Endothelial cell of umbilical vein (primary cell): Measurements from ENCODE around the gene CADPS. TPM values are rescaled to one million over a fixed set of nuclear protein-coding genes. Genes with fewer than 3 reads are reported as not detected.

ENCODE experiments used
- BruUV-seq: library from RNA; stranded (reverse); fragments of 400-500 nt; replicated peaks from 2 replicates; lab custom pipeline; 2021; lab: Mats Ljungman, UMichigan
- CTCF ChIA-PET: fragments of 300-600, 350-600 bp; sonication (Branson Sonifier 250); formaldehyde crosslinking; loops from one replicate; lab custom pipeline; 2021; ENCODE audit warnings: antibody characterized with exemption, inconsistent platforms; lab: Charles Lee
- POLR2A ChIA-PET: fragments of 300-600, 350-600 bp; sonication (Branson Sonifier 250); formaldehyde crosslinking; loops from one replicate; lab custom pipeline; 2021; ENCODE audit warnings: antibody characterized with exemption, inconsistent platforms; lab: Charles Lee
- DNase-seq: peaks from one replicate; pipeline ENCODE4 v3.0.0-alpha.2; 2011; ENCODE audit warnings: low read depth, low spot score
- FAIRE-seq: peaks from 2 replicates; lab custom pipeline; 2011; peaks lifted over from hg19 to GRCh38; lab: Jason Lieb, UNC
- H2AFZ ChIP-seq: 2 replicates; pipeline ENCODE4 v1.6.0; 2012; ENCODE audit warnings: low read depth, low read length, control low read depth, inconsistent platforms
- H3K27ac ChIP-seq: 2 replicates; pipeline ENCODE4 v1.5.1; 2011; ENCODE audit warnings: low read depth, mild to moderate bottlenecking, control low read depth, low read length, moderate library complexity; ENCODE audit not compliant: insufficient read depth
- H3K27me3 ChIP-seq, 2 experiments: 2 replicates each; pipeline versions ENCODE4 v1.6.0 to v1.6.1; 2011; ENCODE audit warnings: low read length in 2 of 2, mixed read lengths in 1 of 2; ENCODE audit not compliant: control insufficient read depth in 2 of 2, insufficient read depth in 2 of 2
- H3K36me3 ChIP-seq, 2 experiments: 2 replicates in 1 of 2; 3 replicates in 1 of 2; pipeline ENCODE4 v1.5.1; 2011; ENCODE audit warnings: low read length in 2 of 2, mild to moderate bottlenecking in 1 of 2, moderate library complexity in 1 of 2; ENCODE audit not compliant: control insufficient read depth in 2 of 2, insufficient read depth in 2 of 2; ENCODE audit errors: extremely low read depth in 1 of 2
- H3K4me1 ChIP-seq: 3 replicates; pipeline ENCODE4 v1.5.1; 2011; ENCODE audit warnings: mild to moderate bottlenecking, low read length; ENCODE audit not compliant: control insufficient read depth, insufficient read depth; ENCODE audit errors: extremely low read depth
- H3K4me2 ChIP-seq: 2 replicates; pipeline ENCODE4 v1.6.1; 2011; ENCODE audit warnings: low read length, control low read depth, mixed read lengths; ENCODE audit not compliant: insufficient read depth
- H3K4me3 ChIP-seq, 3 experiments: fragments of 200-600 bp in 1 of 3; sonication (generic), shearing (Covaris generic) in 1 of 3; replicated peaks in 1 of 3; 2 replicates each; pipeline ENCODE4 v1.5.1; 2011 to 2016; ENCODE audit warnings: control low read depth in 3 of 3, low read length in 3 of 3, mild to moderate bottlenecking in 2 of 3, inconsistent platforms in 1 of 3, low read depth in 1 of 3, moderate library complexity in 1 of 3; ENCODE audit not compliant: insufficient read depth in 1 of 3
- H3K79me2 ChIP-seq: 2 replicates; pipeline ENCODE4 v1.6.0; 2012; ENCODE audit warnings: low read length, inconsistent platforms; ENCODE audit not compliant: control insufficient read depth, insufficient read depth
- H3K9ac ChIP-seq: replicated peaks from 2 replicates; pipeline ENCODE3; 2011; ENCODE audit warnings: low read length, control low read depth; ENCODE audit not compliant: insufficient read depth; ENCODE audit errors: extremely low read depth
- H3K9me1 ChIP-seq: replicated peaks from 3 replicates; pipeline ENCODE4 v1.6.0; 2011; ENCODE audit warnings: mild to moderate bottlenecking, low read length; ENCODE audit not compliant: control insufficient read depth, insufficient read depth; ENCODE audit errors: extremely low read depth
- H3K9me3 ChIP-seq: replicated peaks from 2 replicates; pipeline ENCODE4 v1.5.1; 2012; ENCODE audit warnings: low read length, inconsistent platforms; ENCODE audit not compliant: control insufficient read depth, insufficient read depth
- H4K20me1 ChIP-seq: replicated peaks from 2 replicates; pipeline ENCODE3; 2011; ENCODE audit warnings: mild to moderate bottlenecking, low read length; ENCODE audit not compliant: control insufficient read depth, insufficient read depth; ENCODE audit errors: extremely low read depth
- CTCF ChIP-seq, 2 donors: IDR thresholded peaks; 1 replicate in 1 of 2; 2 replicates in 1 of 2; pipeline ENCODE4 v1.5.1; 2011; ENCODE audit warnings: low read length in 2 of 2, mild to moderate bottlenecking in 2 of 2, moderate library complexity in 2 of 2, control low read depth in 1 of 2, inconsistent platforms in 1 of 2, low read depth in 1 of 2; ENCODE audit not compliant: insufficient read depth in 1 of 2; ENCODE audit errors: extremely low read depth in 1 of 2
- EZH2 ChIP-seq: IDR thresholded peaks from 2 replicates; pipeline ENCODE4 v1.6.1; 2012; ENCODE audit warnings: borderline replicate concordance, low read depth, mild to moderate bottlenecking, moderate library complexity, low read length, inconsistent platforms; ENCODE audit not compliant: severe bottlenecking
- FOS ChIP-seq: IDR thresholded peaks from 2 replicates; pipeline ENCODE4 v1.6.1; 2011; ENCODE audit warnings: mild to moderate bottlenecking, low read length, moderate library complexity, borderline replicate concordance; ENCODE audit not compliant: insufficient read depth
- GATA2 ChIP-seq: IDR thresholded peaks from 2 replicates; pipeline ENCODE4 v1.7.0; 2011; ENCODE audit warnings: low read depth, mild to moderate bottlenecking, moderate library complexity, mixed read lengths, low read length; ENCODE audit not compliant: insufficient read length, insufficient read depth
- JUN ChIP-seq: IDR thresholded peaks from 2 replicates; pipeline ENCODE4 v1.6.1; 2011; ENCODE audit warnings: borderline replicate concordance, low read depth; ENCODE audit not compliant: insufficient read length, insufficient read depth
- MAX ChIP-seq: IDR thresholded peaks from 2 replicates; pipeline ENCODE4 v1.6.1; 2011; ENCODE audit not compliant: insufficient read depth, insufficient read length
- MYC ChIP-seq: IDR thresholded peaks from one replicate; pipeline ENCODE4 v1.6.1; 2011; ENCODE audit warnings: mild to moderate bottlenecking, low read depth, low read length
- POLR2A ChIP-seq: IDR thresholded peaks from 2 replicates; pipeline ENCODE4 v1.6.1; 2012; ENCODE audit warnings: low read depth, mild to moderate bottlenecking, control low read depth, low read length
- POLR2AphosphoS5 ChIP-seq: IDR thresholded peaks from 2 replicates; pipeline ENCODE4 v1.6.1; 2012; ENCODE audit warnings: low read depth, mild to moderate bottlenecking, control low read depth, low read length, moderate library complexity; ENCODE audit not compliant: insufficient read depth
- dilution Hi-C: fragments of 300-500 bp; cut with MboI; formaldehyde crosslinking; loops from one replicate; pipeline ENCODE4 v1.15.0; 2019; ENCODE audit warnings: low sequenced_read_pairs; ENCODE audit not compliant: extremely low pct_ligation_motif_present
- intact Hi-C: fragments of 100-400 bp; cut with micrococcal nuclease; formaldehyde crosslinking; loops from one replicate; pipeline ENCODE4 v1.10.0; 2022
- polyA plus RNA-seq, 4 experiments: library from polyadenylated mRNA; depleted of rRNA in 3 of 4; stranded (reverse) in 3 of 4; unstranded in 1 of 4; fragments of >200 nt; gene quantifications; 2 replicates each; pipeline versions ENCODE4 v1.2.1 to v1.2.3, GENCODE V29; 2011 to 2012; ENCODE audit warnings: missing spikeins in 1 of 4
- total RNA-seq: library from RNA; stranded (reverse); gene quantifications from 2 replicates; pipeline ENCODE4 v1.2.3, GENCODE V29; 2021

Gene CADPS
- total and polyA plus RNA-seq, 2 donors (not counting 3 experiments of a cell fraction or from before 2014, with no cell fraction given) = not detected

- no peaks in the 10 kb centered on the region for H3K4me1 ChIP-seq
- no peak overlapping the region for H3K4me3 ChIP-seq
- no peaks in the 10 kb centered on the region for H4K20me1 ChIP-seq
- no TSS peak for BruUV-seq
- no peak overlapping the region for H3K27ac ChIP-seq
- TF ChIP-seq GATA2 (no peak), FOS (no peak), MYC (no peak), MAX (no peak), POLR2AphosphoS5 (no peak), JUN (no peak), CTCF (IDR thresholded peaks at IDR 0.05; ENCODE audit: extremely low read depth in 1 of 2, insufficient read depth in 1 of 2, low read depth in 1 of 2, low read length in 2 of 2) (no peak), EZH2 (no peak), POLR2A (no peak)
- H3K9ac ChIP-seq = no peak overlapping the region
- ChIA-PET POLR2A (no interaction called here), CTCF (interaction anchor here (1.1 kb wide), 1 partner anchor 12 kb away, joined by 3 read pairs; no protein-coding TSS in a partner anchor)
- FAIRE-seq = no peak
- intact Hi-C loops (no loop called here), dilution Hi-C loops (no loop called here)
- no peak overlapping the region for H3K4me2 ChIP-seq
- H3K79me2 ChIP-seq = no peaks in the 10 kb centered on the region
- no peaks in the 10 kb centered on the region for H3K36me3 ChIP-seq
- H3K9me3 ChIP-seq = no peaks in the 10 kb centered on the region
- H3K27me3 ChIP-seq = peaks cover 0 to 1% of the 10 kb centered on the region in 2 experiments
- peak overlapping the region; percentile 90 for H2AFZ ChIP-seq
- no peaks in the 10 kb centered on the region for H3K9me1 ChIP-seq
- peak; percentile 3 for DNase-seq
Observed at GRCh38 chr3:62446337-62446940, 428.8 kb downstream of the CADPS start.
